Measurements from ENCODE around the gene DDAH1. TPM values are rescaled to one million over a fixed set of nuclear protein-coding genes. Genes with fewer than 3 reads are reported as not detected.

The DDAH1 gene
- total and polyA plus RNA-seq, 2 of the 8 experiments (the other 6 are each of a cell fraction or from before 2014, with no cell fraction given) = 22.8 to 54.5 TPM

GRCh38 chr1:85296980-85297379 lies 168.0 kb downstream of the DDAH1 start (continued):
- TF ChIP-seq CHD7 (IDR thresholded peaks at IDR 0.05; ENCODE audit: insufficient replicate concordance, low read length) (no peak), SIN3A (conservative IDR thresholded peaks at IDR 0.05 in 1 of 2, IDR thresholded peaks at IDR 0.05 in 1 of 2; ENCODE audit: low read depth in 1 of 2, low read length in 2 of 2) (no peak), RAD21 (IDR thresholded peaks at IDR 0.05 in 1 of 2, conservative IDR thresholded peaks at IDR 0.05 in 1 of 2; ENCODE audit: low read depth in 2 of 2, low read length in 2 of 2) (no peak)
